HL-60 (cell line): ENCODE data around the gene SLC45A1.
A peak's percentile ranks its signal among the peaks of the same experiment; 100 is the strongest.

Source experiments
- DNase-seq, 2 experiments: peaks; one replicate each; pipeline ENCODE4 v3.0.0-alpha.2; 2010 to 2020; ENCODE audit warnings: low read depth in 1 of 2, low spot score in 1 of 2
- H3K27ac ChIP-seq: fragments of 250-450 bp; sonication (Bioruptor Pico); replicated peaks from 2 replicates; pipeline ENCODE4 v1.5.1; 2020; ENCODE audit warnings: mild to moderate bottlenecking, moderate library complexity
- H3K27me3 ChIP-seq: fragments of 250-450 bp; sonication (Bioruptor Pico); 2 replicates; pipeline ENCODE4 v1.5.1; 2021; ENCODE audit warnings: mild to moderate bottlenecking, moderate library complexity; ENCODE audit not compliant: insufficient read depth, poor library complexity, severe bottlenecking
- H3K4me3 ChIP-seq: replicated peaks from 2 replicates; pipeline ENCODE4 v1.5.1; 2011; ENCODE audit warnings: mild to moderate bottlenecking, control low read depth, low read length; ENCODE audit not compliant: insufficient read depth
- CTCF ChIP-seq: IDR thresholded peaks from one replicate; pipeline ENCODE4 v1.5.1; 2011; ENCODE audit warnings: low read length, control low read depth, inconsistent platforms; ENCODE audit not compliant: insufficient read depth
- GABPA ChIP-seq: IDR thresholded peaks from 2 replicates; pipeline ENCODE4 v1.6.1; 2012; ENCODE audit warnings: low read depth
- POLR2AphosphoS5 ChIP-seq: IDR thresholded peaks from 2 replicates; pipeline ENCODE4 v1.6.1; 2012; ENCODE audit warnings: low read depth
- REST ChIP-seq: IDR thresholded peaks from 2 replicates; pipeline ENCODE4 v1.6.1; 2012; ENCODE audit warnings: low read depth; ENCODE audit not compliant: insufficient replicate concordance
- SPI1 ChIP-seq: IDR thresholded peaks from 2 replicates; pipeline ENCODE4 v1.6.1; 2012; ENCODE audit warnings: low read depth, mild to moderate bottlenecking, borderline replicate concordance

The SLC45A1 gene

GRCh38 chr1:8382051-8382505 is 64.2 kb downstream of the SLC45A1 start:
- Histone ChIP-seq H3K27ac (peak overlapping the region; percentile 72), H3K4me3 (no peak overlapping the region), H3K27me3 (no peaks in the 10 kb centered on the region)
- no peak for TF ChIP-seq REST
- TF ChIP-seq POLR2AphosphoS5 = no peak
- TF ChIP-seq GABPA = no peak
- no peak for TF ChIP-seq CTCF
- peak in 1 of 2 experiments; percentile 15 for DNase-seq

- Histone ChIP-seq H3K27ac (peak overlapping the region; percentile 72), H3K4me3 (0 out of 2 replicates have a peak overlapping the region, but pooled peaks have one; percentile 5), H3K27me3 (no peaks in the 10 kb centered on the region)
- peak; percentile 48 to 75 for DNase-seq
- TF ChIP-seq CTCF (no peak), SPI1 (peak; percentile 44; the same call in 1 of the 2 replicates)
These were observed 64.9 kb downstream of the SLC45A1 start for GRCh38 chr1:8382608-8383505.

- H3K27me3 ChIP-seq = no peaks in the 10 kb centered on the region
These were observed 66.2 kb downstream of the SLC45A1 start for GRCh38 chr1:8384088-8384487.

More at GRCh38 chr1:8384088-8384487, 66.2 kb downstream of the SLC45A1 start:
- TF ChIP-seq CTCF = no peak
- no peak for TF ChIP-seq GABPA
- no peak for TF ChIP-seq REST
- no peak for TF ChIP-seq SPI1
- TF ChIP-seq POLR2AphosphoS5 = no peak
- Histone ChIP-seq H3K4me3 (no peak overlapping the region), H3K27ac (peak overlapping the region; percentile 72)
- no peak for DNase-seq
